HG03135 (cell line): Measurements from ENCODE around the gene TMEM132D.

Source experiments
- ATAC-seq: cut with Tn5 transposase; IDR thresholded peaks from one replicate; pipeline ENCODE4 v1.9.1; 2021; ENCODE audit warnings: mild to moderate bottlenecking, moderate library complexity; ENCODE audit not compliant: unreplicated experiment

The TMEM132D gene

DNA sequence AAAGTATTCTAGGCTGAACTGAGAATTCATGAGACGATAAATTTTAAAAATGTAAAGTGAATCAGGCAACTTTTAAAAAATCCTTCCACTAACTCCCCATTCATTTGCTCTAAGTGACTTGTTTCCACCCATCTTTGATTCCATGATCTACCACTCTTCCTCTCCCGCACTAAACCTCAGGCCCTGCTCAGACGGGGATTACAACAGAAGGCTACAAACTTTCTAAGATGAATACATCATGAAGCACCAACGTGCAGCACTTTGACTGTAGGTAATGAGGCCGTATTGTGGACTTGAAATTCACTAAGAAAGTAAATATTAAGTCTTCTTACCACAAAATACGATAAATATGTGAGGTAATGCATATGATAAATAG, 30.0 kb downstream of the TMEM132D start:
- no peak for ATAC-seq

DNA sequence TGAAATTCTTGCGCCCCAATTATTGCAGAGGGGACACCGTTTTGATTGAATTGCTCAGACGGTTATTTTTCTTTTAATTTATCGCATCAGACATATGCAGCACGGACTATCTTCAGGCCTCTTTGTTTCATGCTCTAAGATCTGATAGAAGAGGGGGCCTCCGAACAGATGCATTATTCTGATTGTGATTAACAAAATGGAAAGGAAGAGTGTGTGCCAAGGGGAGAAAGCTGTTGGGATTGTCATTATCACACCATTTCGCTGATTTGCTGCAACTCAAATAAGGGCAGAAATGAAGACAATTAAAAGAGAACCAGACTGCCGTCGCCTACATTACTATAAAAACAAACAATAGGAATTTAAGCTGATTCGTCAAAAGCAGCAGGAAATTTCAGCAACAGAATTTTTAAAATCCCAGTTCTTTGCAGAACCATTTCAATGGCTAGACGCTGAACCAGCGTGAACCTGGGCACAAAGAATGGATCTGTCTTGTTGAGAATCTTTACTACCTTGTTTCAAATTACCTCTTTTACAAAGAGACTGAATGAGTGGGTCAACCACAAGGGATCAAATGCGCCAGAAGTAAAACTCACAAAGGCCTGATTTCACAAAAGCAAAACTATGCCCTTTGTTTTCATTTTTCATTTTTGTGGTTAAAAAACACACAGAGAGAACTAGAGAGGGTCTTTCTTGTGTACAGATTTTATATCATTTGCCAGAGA, 30.6 kb downstream of the TMEM132D start:
- ATAC-seq, result no peak

DNA sequence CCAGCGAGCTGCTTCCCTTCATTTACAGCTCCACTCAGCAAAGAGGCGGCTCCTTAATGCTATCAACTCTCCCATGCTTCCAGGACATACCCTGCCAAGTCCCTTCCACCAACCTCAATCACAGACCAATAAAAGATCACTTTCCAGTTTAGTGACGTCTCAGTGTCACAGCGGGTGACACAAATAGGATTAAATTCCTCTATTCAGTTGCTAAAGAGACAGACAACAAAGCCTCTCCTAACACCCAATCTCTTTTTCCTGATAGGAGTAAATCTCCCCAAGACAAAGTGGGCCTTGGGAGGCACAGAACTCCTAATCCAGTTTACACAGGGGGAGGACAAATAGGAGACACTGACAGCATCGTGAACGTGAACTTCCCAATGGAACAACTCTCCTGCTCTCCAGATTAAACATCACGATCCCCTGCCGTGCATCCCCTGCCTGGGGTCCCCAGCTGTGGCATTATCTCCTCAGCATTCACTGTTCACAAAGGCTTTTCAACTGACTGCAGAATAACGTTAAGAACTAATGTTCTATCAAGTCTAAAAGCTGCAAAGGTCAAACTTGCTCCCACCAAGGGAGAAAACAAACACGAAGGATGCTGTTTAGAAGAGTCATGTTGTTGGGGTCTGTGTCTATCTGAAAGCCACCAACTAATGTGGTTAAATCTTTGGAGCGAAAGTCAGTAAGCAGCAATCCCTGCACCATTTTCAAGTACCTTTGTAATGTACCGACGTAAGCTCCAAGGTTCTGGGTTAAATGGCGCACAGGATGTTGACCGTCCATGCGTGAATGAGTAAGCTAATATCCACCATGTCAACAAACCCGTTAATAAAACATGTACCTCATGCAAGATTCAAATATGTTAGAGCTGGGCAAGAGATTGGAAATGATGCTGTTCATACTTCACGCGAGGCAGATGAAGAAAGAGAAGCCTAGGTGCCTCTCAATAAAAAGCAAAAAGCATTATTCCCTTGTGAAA, 31.5 kb downstream of the TMEM132D start:
- ATAC-seq, result no peak

DNA sequence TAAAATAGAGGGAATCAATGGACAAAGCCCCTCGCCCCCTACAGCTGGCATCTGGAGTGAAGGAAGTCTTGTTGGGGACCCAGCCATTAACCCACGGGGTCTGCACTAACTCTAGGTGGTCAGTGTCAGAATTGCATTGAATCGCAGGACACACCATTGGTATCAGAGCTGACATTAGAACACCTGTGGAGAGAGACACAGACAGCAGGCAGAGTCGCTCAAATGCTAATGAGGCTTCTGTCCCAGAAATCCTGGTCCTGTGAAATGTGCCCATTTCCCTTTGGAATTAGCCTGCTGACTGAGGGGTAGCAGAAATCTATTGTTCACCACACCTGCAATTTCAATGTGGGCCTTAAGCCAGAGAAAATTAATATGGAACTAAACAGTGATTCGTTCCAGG, 33.0 kb downstream of the TMEM132D start:
- no peak for ATAC-seq

DNA sequence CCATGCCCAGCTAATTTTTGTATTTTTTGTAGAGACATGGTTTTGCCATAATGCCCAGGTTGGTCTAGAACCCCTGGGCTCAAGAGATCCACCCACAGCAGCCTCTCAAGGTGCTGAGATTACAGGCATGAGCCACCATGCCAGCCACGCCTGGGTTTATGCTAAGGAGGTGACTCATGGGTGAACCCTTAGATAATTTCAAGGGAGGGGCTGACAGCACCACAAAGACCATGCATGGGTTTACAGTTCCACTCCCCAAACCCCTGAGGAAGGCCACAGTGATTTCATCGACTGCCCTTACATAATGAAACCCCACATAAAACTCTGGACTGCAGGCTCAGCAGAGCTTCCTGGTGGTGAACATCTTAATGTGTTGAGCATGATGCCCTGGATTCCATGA, 33.7 kb downstream of the TMEM132D start:
- no peak for ATAC-seq

DNA sequence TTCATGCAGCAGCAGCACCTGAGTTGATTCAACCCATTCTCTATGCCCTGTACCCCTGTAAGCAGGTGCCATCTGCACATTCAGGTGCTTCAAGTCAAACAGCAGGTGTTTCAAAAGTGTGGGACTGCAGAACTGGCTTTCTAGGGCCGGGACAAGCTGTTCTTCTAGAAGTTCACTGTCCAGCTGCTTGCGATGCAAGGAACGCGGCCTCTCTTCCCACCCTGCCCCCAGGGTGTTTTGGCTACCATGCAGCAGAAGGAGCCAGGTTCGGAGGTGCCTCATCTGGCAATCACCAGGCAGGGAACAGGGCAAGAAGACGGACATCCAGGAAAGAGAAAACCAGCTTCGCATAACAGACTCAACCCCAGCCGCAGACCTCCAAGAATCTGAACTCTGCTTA, 35.2 kb downstream of the TMEM132D start:
- no peak for ATAC-seq

DNA sequence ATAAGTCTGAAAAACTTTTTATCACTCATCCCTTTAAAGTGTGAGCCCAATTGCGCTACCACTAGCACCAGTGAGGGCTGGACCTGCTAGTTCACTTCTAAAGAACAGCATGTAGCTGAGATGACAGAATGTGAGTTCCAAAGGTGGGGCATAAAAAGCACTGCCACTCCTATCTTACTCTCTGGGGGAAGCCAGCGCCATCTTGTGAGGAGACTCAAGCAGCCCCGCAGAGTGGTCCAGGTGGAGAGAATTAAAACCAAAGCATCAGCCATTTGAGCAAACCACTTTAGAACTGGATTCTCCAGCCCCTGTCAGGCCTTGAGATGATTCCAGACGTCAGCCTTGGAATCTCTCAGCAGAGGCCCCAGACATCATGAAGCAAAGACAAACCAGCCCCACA, 39.9 kb downstream of the TMEM132D start:
- no peak for ATAC-seq

DNA sequence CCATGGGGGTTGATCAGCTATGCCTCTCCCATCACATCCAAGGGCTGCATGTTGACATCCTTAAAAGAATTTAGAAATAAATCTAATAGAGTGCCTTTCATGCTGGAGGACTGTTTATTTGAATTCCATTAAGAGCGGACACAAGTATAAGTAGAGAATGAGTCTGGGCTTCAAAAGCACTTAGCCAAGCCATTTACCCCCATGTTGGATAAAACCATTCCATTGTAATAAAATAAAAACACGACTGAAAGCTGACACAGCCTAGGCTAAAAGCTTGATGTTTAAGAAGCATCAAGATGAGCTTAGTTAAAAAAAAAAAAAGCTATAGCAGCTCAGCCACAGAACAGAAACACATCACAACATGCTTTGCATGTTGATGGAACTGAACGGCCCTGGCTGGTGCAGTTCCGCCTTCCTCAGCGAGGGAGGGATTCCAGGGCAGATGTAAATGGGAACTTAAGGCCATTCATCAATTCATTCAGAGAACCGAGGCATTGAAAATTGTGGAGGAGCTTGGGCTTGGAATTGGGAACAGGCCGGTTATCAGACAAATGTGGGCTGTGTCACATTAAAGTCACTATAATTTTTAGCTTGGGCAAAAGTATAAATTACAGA, 41.2 kb downstream of the TMEM132D start:
- ATAC-seq, result no peak

DNA sequence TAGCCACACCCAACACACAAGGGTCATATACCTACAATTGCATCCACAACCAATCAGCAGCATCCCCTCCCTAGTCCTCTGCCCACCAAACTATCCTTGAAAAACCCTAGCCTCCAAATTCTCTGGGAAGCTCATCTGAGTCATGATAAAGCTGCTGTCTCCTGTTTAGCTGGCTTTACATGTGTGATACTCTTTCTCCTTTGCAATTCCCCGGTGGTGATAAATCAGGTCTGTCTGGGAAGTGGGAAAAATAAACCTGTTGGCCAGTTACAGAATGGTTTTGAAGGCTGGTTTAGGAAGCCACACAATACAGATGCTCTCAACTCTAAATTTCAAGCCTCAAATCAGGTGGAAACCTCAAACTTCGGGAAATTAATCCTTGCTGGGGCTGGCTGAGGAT, 41.9 kb downstream of the TMEM132D start:
- no peak for ATAC-seq

DNA sequence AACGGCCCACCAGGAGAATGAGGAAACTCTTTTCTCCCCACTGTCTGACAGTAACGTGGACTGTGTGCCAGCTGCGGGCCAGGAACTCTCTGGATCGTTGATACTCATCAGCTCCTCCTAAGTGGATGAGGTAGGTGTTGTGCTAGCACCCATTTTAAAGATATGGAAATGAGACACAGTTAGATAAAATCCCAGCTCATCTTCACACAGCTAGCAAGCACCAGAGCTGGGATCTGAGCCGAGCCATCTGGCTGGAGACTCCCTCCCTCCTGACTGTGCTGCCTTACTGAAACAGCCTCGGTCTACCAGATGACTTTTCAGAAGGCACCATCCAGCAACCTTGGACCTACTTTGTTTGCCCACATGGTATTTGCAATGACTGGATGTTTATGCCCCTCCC, 49.2 kb downstream of the TMEM132D start:
- ATAC-seq, result no peak

DNA sequence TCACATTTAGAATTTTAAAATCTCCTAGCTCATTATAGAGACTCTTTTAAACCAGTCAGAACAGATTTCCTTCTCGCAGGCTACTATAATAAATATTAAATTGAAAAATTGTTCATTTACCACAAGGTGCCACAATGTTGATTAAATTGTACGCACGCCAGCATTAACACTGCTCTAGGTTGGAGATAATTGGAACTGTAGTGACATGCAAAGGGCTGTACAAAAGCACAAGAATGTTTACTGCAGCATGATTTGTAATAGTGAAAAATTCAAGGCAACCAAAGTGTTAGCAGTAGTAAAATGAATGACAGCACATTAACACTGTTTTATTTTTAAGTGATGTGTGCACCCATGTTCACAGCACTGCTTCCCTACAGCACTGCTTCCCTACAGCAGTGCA, 52.5 kb downstream of the TMEM132D start:
- ATAC-seq, result no peak

DNA sequence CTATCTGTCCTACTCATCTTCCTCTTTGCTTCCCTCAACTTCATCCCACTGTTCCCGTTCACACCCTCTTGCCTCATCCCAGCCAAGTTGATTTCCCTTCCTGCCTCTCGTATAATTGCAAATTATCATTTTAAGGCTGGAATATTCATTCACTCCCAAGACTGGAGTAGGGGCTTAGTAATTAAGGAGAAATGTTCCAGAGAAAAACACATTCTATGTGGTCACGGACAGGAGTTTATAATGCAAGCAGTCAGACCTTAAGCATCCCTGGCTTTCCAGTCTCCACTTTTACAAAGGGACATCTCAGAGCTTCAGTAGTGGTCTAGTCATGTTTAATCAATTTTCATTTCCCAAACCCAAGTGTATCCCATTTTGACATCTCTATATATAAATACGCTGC, 54.9 kb downstream of the TMEM132D start:
- ATAC-seq, result no peak

DNA sequence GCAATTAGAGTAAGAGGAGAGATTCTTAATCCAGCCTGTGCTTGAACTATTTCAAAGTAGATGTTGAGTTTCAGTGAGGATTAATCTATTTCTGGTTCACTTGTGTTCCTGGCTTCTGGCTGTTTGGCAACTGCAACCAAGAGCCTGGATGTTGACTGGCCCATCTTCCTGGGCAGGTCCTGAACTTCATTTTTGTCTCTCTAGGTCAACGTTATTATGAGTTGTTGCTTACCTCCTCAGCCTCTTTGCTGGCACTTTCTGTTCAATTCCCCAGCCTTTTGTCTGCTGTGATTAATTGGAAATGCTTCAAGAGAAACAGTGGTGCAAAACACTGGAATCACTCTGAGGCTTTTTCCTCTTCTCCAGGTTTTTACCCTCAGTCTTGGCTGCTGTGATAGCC, 56.8 kb downstream of the TMEM132D start:
- no peak for ATAC-seq

DNA sequence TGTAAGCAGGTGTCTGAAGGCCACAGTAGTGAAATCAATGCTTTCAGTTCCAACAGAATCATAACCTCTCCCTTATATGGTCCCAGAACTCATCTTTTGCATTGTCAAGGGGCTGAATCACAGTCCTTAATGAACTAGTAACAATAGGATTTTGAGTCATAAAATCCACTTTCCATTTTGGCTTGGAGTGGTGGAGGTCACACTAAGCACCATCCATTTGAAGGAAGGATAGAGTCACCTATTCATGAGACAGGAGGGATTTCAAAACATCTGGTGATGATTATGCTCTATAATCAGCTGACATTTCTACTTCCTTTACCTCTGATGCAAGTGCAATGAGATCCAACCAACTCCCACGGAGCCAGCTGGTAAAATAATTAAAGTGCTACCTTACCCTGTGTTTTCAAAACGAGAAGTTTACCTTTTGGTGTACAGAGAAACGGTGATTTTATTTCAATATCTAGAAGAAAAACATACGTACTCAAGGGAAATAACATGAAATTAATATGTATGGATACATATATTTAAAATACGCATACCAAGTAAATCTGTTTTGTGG, 59.1 kb downstream of the TMEM132D start:
- ATAC-seq, result no peak

DNA sequence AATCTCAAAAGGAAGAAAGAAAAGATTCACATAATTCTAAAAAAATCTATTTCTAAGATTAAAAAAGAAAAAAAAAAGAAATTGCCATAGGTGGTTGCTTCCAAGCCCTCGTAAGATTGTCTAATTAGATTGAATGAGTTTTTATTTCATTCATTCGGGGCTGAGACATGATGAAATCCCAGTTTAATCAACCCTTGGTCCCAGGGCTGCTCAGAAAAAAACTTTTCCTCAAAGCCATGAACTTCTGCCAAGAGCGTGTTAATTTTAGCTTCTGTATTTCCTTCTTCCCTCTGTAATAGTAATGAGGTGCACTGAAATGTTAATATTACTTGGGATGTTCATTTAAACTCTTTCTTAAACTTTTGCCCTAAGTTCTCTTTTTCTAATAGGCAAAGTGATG, 62.6 kb downstream of the TMEM132D start:
- no peak for ATAC-seq

DNA sequence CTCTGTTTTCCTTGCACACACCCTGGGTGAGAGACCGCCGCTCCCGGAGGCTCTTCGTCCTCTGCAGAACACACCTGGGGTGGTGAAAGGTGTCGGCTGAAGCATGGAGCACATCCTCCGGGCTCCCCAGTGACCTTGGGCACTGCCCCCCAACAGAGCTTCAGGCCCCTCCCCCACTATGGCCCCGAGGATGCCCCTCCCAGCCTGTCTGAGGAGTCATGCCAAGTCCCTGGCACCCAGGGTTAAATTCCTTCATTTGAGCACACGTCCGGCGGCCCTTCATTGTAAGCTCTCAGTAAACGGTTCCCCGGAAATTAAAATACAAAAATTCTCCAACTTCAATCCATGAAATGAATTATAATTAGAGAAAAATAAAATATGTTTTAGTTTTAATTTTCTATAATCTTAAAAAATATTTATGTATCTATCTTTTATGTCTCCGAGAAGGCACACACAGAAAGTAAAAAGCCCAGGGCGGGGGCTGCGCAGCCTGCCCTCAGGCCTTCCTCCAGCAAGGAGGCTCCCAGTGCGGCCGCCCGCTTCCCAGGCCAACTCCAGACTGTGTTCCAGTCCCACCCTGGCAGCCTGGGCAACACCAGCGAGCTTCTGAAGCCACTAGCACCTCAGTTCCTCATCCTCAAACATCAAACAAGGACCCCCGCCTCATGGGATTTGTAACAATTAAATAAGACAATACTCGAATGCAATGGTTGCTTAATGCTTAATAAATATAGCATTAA, 63.5 kb downstream of the TMEM132D start:
- ATAC-seq, result no peak

DNA sequence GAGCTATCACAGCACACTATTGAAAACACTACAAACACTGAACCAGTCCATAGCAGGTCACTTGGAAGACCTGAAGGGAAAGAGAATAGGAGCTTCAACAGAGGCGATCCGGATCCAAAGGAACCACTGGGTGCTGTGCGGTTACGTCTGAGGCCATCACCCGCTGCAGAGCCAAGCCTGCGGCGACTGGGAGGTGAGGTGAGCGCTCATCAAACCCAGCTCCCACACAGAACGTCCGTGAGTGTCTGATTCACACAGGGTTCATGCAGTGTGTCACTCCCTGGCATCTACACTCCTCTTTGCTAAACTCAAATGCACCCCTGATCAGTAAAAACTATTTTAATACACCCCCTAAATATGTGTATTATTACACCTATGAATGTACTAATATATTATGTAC, 64.1 kb downstream of the TMEM132D start:
- no peak for ATAC-seq

DNA sequence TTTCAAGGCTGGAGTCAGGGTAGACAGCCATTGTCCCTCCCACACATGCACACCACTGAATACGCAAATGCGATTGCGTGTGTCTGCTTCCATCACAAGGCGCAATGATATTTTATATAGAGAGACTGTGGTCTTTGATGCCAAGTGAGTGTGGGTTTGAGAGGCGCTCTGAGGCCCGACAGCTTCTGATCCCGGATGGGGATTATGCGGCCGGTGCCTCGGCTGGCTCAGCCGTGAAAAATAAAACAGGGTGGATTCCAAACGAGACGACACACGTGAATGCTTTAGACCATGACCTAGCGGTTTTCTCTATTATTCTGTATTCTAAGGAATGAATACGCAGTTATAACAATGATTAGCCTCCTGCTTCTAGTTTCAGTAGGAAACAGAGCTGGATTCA, 72.5 kb downstream of the TMEM132D start:
- ATAC-seq, result no peak

DNA sequence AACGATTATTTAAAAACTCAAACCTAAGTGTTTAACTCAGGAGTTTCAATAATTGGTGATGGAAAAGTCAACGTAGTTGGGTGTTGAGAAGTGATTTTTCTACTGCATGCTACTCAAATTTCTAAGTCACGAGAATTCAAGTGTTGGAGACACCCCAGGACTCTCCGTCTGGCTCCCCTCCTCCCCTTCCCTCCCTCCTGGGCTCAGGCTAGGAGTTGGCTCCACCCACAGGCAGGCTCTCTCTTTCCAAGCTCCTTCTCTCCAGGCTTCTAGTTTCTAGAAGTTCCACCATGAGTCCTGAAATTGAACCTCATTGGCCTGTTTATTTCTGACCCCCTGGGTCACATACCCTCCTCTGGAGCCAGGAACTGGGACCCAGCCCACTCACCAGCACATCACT, 73.0 kb downstream of the TMEM132D start:
- no peak for ATAC-seq

DNA sequence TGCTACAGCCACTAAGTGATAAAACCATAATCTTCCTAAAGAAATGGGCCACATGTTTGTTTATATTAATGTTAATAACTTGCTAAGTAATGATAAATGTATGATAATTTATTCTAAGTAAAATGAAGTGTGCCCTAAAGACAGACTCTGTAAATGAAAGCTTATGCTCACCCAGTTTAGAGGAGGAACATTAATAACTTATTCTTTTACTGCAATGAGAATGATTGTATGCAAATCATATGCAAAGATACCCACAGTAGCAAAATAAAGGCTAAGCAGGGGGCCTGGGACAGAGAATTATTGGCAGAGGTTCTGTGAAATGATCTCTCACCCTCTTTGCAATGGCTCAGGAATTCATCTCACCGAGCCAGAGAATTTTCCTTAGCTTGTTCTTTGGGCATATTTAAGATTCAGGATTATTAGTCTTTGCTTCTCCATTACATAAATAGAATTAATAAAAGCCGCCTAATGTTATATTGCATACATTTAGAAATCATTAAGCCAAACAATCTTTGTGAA, 75.9 kb downstream of the TMEM132D start:
- no peak for ATAC-seq
